ENCODE measurements around the gene ARHGEF12. TPM values are rescaled to one million over a fixed set of nuclear protein-coding genes. Genes with fewer than 3 reads are reported as not detected.

Gene ARHGEF12
- total and polyA plus RNA-seq, 10 of the 15 experiments (the other 5 are each of a cell fraction or from before 2014, with no cell fraction given), result 2.7 to 40.8 (median 20.9) TPM

DNA sequence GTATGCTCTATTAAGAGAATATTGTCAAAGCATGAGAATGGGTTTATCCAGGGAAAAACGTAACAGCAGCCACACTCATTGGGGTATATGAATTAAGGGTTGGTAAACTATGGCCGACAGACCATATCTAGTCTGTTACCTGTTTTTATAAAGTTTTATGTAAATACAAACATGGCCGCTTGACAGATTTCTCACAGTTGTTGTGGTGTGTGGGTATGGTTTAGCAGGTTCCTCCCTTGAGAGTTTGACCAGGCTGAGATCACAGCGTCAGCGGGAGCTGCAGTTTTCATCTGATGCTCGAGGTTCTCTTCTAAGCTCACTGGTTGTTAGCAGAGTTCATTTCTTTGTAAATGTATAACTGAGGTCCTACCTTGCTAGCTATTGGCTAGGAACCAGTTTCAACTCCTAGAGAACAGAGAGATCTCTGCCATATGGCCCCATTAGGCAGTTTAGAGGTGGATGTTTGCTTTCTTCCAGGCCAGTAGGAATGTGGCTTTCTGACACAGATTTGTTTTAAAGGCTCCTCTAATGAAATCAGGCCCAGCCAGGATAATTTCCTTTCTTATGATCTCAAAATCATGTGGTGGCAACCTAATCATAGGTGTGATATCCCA, 129.8 kb downstream of the ARHGEF12 start (continued):
- TF ChIP-seq GATAD2B (conservative IDR thresholded peaks at IDR 0.05; ENCODE audit: low read depth), result no peak

DNA sequence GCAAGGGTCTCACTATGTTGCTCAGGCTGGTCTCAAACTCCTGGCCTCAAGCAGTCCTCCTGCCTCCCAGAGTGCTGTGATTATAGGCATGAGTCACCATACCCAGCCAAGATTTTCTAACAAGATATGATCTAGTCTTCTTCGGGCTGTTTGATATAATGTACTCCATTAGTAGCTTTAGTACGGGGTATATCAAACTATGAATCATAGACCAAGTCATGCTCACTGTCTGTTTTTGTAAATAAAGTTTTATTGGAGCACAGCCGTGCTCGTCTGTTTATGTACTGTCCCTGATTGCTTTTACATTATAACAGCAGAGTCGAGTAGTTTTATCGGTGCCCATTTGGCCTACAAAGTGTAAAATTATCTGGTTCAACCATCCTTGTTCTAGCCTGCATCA, 131.4 kb downstream of the ARHGEF12 start:
- Histone ChIP-seq H4K20me1 (ENCODE audit: control insufficient read depth, insufficient read depth) (no peaks in the 10 kb centered on the region), H3K27me3 (replicated peaks in 1 of 2; ENCODE audit: control insufficient read depth in 2 of 2, insufficient read depth in 2 of 2, low read length in 1 of 2) (no peaks in the 10 kb centered on the region), H3K4me2 (ENCODE audit: control insufficient read depth, insufficient read depth) (no peak overlapping the region), H3K4me1 (ENCODE audit: control insufficient read depth, insufficient read depth, low read length) (no peaks in the 10 kb centered on the region), H3K27ac (ENCODE audit: control insufficient read depth, insufficient read depth) (no peak overlapping the region), H3K4me3 (no peak overlapping the region), H2AFZ (ENCODE audit: control insufficient read depth, low read depth, low read length) (no peak overlapping the region), H3K79me2 (ENCODE audit: control insufficient read depth, insufficient read depth, low read length) (no peaks in the 10 kb centered on the region), H3K9me3 (replicated peaks; ENCODE audit: control insufficient read depth, insufficient read depth, low read length) (no peaks in the 10 kb centered on the region), H3K9ac (ENCODE audit: control insufficient read depth, insufficient read depth, low read length) (no peak overlapping the region), H3K36me3 (ENCODE audit: control insufficient read depth in 2 of 2, insufficient read depth in 2 of 2, low read length in 1 of 2) (peaks cover 2 to 5% of the 10 kb centered on the region in 2 experiments; a peak in 3 of 4 replicates)
- DNase-seq (ENCODE audit: low read depth, low spot score) (no peak), ATAC-seq (no peak), FAIRE-seq (no peak)
- POLR2A ChIA-PET, result interaction anchor here (0.6 kb wide), 1 partner anchor 20 kb away, joined by 3 read pairs; no protein-coding TSS in a partner anchor
- RAD21 ChIA-PET (ENCODE audit: unreplicated experiment), result no interaction called here
- 98% methylated on average over 6 of the region's 6 CpGs for WGBS (ENCODE audit: insufficient coverage, insufficient replicate concordance, low lambda C conversion rate, missing lambda C conversion rate)
- in situ Hi-C loops (cut with MboI), result no loop called here
- no TSS peak for BruUV-seq (replicated peaks)
- SMC1A ChIA-PET (ENCODE audit: uncharacterized antibody, unreplicated experiment), result interaction anchor here (0.9 to 2.2 kb wide), 4 partner anchors 10 to 128 kb away, joined by 3 to 5 read pairs (median 4); no protein-coding TSS in a partner anchor
- no peak for TF ChIP-seq CUX1 (IDR thresholded peaks at IDR 0.05; ENCODE audit: insufficient replicate concordance, low read depth, low read length)
- TF ChIP-seq, protein P1, sequence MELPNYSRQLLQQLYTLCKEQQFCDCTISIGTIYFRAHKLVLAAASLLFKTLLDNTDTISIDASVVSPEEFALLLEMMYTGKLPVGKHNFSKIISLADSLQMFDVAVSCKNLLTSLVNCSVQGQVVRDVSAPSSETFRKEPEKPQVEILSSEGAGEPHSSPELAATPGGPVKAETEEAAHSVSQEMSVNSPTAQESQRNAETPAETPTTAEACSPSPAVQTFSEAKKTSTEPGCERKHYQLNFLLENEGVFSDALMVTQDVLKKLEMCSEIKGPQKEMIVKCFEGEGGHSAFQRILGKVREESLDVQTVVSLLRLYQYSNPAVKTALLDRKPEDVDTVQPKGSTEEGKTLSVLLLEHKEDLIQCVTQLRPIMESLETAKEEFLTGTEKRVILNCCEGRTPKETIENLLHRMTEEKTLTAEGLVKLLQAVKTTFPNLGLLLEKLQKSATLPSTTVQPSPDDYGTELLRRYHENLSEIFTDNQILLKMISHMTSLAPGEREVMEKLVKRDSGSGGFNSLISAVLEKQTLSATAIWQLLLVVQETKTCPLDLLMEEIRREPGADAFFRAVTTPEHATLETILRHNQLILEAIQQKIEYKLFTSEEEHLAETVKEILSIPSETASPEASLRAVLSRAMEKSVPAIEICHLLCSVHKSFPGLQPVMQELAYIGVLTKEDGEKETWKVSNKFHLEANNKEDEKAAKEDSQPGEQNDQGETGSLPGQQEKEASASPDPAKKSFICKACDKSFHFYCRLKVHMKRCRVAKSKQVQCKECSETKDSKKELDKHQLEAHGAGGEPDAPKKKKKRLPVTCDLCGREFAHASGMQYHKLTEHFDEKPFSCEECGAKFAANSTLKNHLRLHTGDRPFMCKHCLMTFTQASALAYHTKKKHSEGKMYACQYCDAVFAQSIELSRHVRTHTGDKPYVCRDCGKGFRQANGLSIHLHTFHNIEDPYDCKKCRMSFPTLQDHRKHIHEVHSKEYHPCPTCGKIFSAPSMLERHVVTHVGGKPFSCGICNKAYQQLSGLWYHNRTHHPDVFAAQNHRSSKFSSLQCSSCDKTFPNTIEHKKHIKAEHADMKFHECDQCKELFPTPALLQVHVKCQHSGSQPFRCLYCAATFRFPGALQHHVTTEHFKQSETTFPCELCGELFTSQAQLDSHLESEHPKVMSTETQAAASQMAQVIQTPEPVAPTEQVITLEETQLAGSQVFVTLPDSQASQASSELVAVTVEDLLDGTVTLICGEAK (IDR thresholded peaks at IDR 0.05; ENCODE audit: borderline replicate concordance), result peak; percentile 46; the same call in 1 of the 2 replicates
- intact Hi-C loops (cut with micrococcal nuclease; ENCODE audit: unreplicated experiment), result no loop called here
- CTCF ChIA-PET, result interaction anchor here (1.6 kb wide), 1 partner anchor 72 kb away, joined by 7 read pairs; no protein-coding TSS in a partner anchor
